K562 (cell line): ENCODE data around the gene ZNF831.

ENCODE experiments used
- ATF1 ChIP-seq, 2 experiments: fragments of 450-650 bp in 1 of 2; IDR thresholded peaks; 2 replicates each; pipeline ENCODE4 v1.6.1; 2016; ENCODE audit warnings: missing compliant biosample characterization in 1 of 2, missing genetic modification characterization in 1 of 2
- BHLHE40 ChIP-seq: IDR thresholded peaks from 2 replicates; pipeline ENCODE4 v1.6.1; 2011; ENCODE audit warnings: low read length, improper control_type of control experiment
- GABPA ChIP-seq: fragments of 200-800 bp; sonication (Bioruptor generic); conservative IDR thresholded peaks from 2 replicates; pipeline ENCODE4 v1.6.1; 2016; ENCODE audit warnings: low read depth, missing genetic modification characterization, missing compliant biosample characterization
- HDAC2 ChIP-seq: fragments of 450-650 bp; IDR thresholded peaks from 2 replicates; pipeline ENCODE4 v1.6.1; 2016; ENCODE audit warnings: mild to moderate bottlenecking
- ZBTB8A ChIP-seq: fragments of 450-650 bp; IDR thresholded peaks from 2 replicates; pipeline ENCODE4 v1.6.1; 2018; ENCODE audit warnings: mild to moderate bottlenecking, moderate library complexity; ENCODE audit not compliant: partially characterized antibody

DNA sequence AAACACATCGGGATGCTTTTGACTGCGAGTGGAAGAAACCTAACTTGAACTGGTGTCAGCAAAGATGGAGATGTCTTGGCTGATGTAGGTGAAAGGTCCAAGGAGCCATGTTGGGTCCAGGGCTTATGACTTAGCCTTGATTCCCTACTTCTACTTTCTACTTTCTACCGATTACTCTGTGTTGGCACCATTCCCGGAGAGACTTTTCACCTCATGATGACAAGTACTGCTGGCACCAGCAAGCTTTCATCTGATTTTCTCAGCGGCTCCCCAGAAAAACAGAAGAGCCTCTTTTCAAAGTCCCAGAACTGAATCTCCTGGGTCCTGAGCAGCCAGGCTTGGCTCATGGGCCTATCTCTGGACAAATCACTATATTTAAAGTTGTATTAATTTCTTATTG, 131.9 kb downstream of the ZNF831 start:
- TF ChIP-seq ZBTB8A (no peak), BHLHE40 (no peak), GABPA (tag) (no peak), HDAC2 (no peak), ATF1 (CRISPR knock-in tag; IDR thresholded peaks at IDR 0.05) (no peak), ATF1 (tag; IDR thresholded peaks at IDR 0.05) (no peak)
